ENCODE measurements around the gene COX7A1. TPM values are rescaled to one million over a fixed set of nuclear protein-coding genes. Genes with fewer than 3 reads are reported as not detected.
A peak's percentile ranks its signal among the peaks of the same experiment; 100 is the strongest.
"Not testable (repeated sequence)": the region's sequence is repeated elsewhere in the genome, so short reads cannot be mapped to it uniquely, and the experiment has no call there.

COX7A1 gene
- total RNA-seq, 1 donor from 2014 or later = not detected

DNA sequence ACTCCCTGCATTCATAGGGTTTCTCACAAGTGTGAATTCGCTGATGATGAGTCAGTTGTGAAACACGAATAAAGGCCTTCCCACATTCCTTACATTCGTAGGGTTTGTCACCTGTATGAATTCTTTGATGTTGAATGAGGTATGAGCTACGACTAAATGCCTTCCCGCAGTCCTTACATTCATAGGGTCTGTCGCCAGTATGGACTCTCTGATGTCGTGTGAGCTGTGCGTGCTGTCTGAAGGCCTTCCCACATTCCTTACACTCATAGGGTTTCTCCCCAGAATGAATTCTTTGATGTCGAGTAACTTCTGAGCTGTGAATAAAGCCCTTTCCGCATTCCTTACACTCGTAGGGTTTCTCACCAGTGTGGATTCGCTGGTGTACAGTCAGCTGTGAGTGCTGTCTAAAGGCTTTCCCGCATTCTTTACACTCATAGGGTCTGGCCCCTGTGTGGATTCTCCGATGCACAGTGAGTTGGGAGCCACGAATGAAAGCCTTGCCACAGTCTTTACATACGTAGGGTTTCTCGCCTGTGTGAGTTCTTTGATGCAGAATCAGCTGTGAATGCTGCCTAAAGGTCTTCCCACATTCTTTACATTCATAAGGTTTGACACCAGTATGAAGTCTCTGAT lies 30.5 kb upstream of the COX7A1 start:
- H3K27ac Mint-ChIP-seq = peak overlapping the region; percentile 12
- H3K4me1 Mint-ChIP-seq (ENCODE audit: low read depth) = no peaks in the 10 kb centered on the region
- H3K27me3 Mint-ChIP-seq = no peaks in the 10 kb centered on the region
- H3K4me3 Mint-ChIP-seq (ENCODE audit: low read depth) = no peak overlapping the region
- TF ChIP-seq, protein P1, sequence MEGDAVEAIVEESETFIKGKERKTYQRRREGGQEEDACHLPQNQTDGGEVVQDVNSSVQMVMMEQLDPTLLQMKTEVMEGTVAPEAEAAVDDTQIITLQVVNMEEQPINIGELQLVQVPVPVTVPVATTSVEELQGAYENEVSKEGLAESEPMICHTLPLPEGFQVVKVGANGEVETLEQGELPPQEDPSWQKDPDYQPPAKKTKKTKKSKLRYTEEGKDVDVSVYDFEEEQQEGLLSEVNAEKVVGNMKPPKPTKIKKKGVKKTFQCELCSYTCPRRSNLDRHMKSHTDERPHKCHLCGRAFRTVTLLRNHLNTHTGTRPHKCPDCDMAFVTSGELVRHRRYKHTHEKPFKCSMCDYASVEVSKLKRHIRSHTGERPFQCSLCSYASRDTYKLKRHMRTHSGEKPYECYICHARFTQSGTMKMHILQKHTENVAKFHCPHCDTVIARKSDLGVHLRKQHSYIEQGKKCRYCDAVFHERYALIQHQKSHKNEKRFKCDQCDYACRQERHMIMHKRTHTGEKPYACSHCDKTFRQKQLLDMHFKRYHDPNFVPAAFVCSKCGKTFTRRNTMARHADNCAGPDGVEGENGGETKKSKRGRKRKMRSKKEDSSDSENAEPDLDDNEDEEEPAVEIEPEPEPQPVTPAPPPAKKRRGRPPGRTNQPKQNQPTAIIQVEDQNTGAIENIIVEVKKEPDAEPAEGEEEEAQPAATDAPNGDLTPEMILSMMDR (IDR thresholded peaks at IDR 0.05; ENCODE audit: unreplicated experiment) = no peak
- no peak for DNase-seq (ENCODE audit: low spot score, unreplicated experiment)
- peaks cover 1% of the 10 kb centered on the region for H3K36me3 Mint-ChIP-seq (ENCODE audit: insufficient read depth)
- H3K9me3 Mint-ChIP-seq (ENCODE audit: low read depth) = no peaks in the 10 kb centered on the region

DNA sequence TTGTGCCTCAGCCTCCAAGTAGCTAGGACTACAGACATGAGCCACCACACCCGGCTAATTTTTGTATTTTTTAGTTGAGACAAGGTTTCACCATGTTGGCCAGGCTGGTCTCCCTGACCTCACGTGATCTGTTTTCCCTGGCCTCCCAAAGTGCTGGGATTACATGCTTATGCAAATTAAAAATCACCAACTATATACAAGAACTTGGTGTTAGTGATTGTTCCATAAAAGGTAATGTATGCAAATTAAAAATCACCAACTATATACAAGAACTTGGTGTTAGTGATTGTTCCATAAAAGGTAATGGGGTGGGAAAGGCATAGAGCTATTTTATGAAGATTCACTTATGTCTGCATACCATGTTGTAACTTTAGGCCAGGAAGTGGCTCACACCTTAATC lies 26.8 kb upstream of the COX7A1 start:
- H3K36me3 Mint-ChIP-seq (ENCODE audit: insufficient read depth); H3K4me1 Mint-ChIP-seq (ENCODE audit: low read depth); H3K27ac Mint-ChIP-seq; H3K4me3 Mint-ChIP-seq (ENCODE audit: low read depth); H3K27me3 Mint-ChIP-seq; DNase-seq (ENCODE audit: low spot score, unreplicated experiment); H3K9me3 Mint-ChIP-seq (ENCODE audit: low read depth): not testable (repeated sequence)

DNA sequence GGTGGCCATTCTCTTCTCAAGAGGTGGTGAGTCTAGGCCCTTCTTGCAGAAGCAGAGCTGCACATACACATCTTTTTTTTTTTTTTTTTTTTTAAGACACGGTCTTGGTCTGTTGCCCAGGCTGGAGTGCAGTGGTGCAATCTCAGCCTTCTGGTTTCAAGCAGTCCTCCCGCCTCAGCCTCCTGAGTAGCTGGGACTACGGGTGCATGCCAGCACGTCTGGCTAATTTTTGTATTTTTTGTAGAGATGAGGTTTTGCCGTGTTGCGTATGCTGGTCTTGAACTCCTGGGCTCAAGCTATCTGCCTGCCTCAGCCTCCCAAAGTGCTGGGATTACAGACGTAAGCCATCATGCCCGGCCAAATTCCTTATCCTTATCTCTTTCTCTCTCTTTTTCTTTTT lies 21.6 kb upstream of the COX7A1 start:
- H3K36me3 Mint-ChIP-seq (ENCODE audit: insufficient read depth); H3K27me3 Mint-ChIP-seq; H3K4me1 Mint-ChIP-seq (ENCODE audit: low read depth); H3K9me3 Mint-ChIP-seq (ENCODE audit: low read depth); H3K27ac Mint-ChIP-seq; DNase-seq (ENCODE audit: low spot score, unreplicated experiment); H3K4me3 Mint-ChIP-seq (ENCODE audit: low read depth): not testable (repeated sequence)

DNA sequence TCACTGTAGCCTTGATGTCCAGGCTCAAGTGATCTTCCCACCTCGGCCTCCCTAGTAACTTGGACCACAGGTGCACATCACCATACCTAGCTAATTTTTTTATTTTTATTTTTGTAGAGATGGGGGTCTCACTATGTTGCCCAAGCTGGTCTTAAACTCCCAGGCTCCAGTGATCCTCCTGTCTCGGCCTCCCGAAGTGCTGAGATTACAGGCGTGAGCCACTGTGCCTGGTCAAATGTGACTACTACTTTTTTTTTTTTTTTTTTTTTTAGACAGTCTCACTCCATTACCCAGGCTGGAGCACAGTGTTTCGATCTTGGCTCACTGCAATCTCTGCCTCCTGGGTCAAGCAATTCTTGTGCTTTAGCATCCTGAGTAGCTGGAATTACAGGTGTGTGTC lies 20.6 kb upstream of the COX7A1 start:
- H3K36me3 Mint-ChIP-seq (ENCODE audit: insufficient read depth) = no peaks in the 10 kb centered on the region

DNA sequence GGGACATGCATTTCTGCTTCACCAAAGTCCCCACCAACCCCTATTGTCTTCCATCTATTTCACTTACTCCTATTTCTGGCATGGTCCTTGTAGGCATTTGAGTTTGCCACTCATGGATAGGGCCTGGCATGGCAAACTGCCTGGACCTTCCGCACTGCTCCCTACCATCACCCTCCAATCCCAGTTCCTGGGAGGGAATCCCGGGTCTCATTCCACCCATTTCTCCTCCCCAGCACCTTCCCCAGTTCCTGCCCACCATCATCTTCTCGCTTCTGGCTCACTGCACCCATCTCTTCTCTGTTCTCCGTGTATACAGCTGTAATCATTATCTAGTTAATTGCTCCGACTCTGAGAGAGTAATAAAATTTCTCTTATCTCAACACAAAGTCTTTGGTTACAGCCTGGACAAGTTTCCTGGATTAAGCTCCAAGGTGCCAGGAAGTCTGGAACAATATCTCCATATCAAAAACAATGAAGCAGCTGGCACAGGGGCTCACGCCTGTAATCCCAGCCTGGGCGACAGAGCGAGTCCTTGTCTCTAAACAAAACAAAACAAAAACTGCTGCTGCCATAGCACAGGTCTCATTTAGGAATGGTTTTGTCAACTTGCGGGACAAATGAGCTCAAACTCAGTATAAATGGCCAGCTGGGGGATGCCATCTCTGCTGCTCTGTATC lies 17.0 kb upstream of the COX7A1 start:
- no peak overlapping the region for H3K27ac Mint-ChIP-seq
- H3K27me3 Mint-ChIP-seq = no peaks in the 10 kb centered on the region
- DNase-seq (ENCODE audit: low spot score, unreplicated experiment) = no peak
- TF ChIP-seq, protein P1 (IDR thresholded peaks at IDR 0.05; ENCODE audit: unreplicated experiment) = no peak
- H3K9me3 Mint-ChIP-seq (ENCODE audit: low read depth) = no peaks in the 10 kb centered on the region
- peaks cover 4% of the 10 kb centered on the region for H3K4me1 Mint-ChIP-seq (ENCODE audit: low read depth)
- peaks cover 2% of the 10 kb centered on the region for H3K36me3 Mint-ChIP-seq (ENCODE audit: insufficient read depth)
- no peak overlapping the region for H3K4me3 Mint-ChIP-seq (ENCODE audit: low read depth)

More for the DNA sequence above, 20.6 kb upstream of the COX7A1 start:
- Mint-ChIP-seq H3K27ac (no peak overlapping the region), H3K4me1 (ENCODE audit: low read depth) (peaks cover 4% of the 10 kb centered on the region), H3K9me3 (ENCODE audit: low read depth) (no peaks in the 10 kb centered on the region), H3K4me3 (ENCODE audit: low read depth) (no peak overlapping the region), H3K27me3 (no peaks in the 10 kb centered on the region)
- TF ChIP-seq, protein P1 (IDR thresholded peaks at IDR 0.05; ENCODE audit: unreplicated experiment) = no peak
- DNase-seq (ENCODE audit: low spot score, unreplicated experiment) = no peak

DNA sequence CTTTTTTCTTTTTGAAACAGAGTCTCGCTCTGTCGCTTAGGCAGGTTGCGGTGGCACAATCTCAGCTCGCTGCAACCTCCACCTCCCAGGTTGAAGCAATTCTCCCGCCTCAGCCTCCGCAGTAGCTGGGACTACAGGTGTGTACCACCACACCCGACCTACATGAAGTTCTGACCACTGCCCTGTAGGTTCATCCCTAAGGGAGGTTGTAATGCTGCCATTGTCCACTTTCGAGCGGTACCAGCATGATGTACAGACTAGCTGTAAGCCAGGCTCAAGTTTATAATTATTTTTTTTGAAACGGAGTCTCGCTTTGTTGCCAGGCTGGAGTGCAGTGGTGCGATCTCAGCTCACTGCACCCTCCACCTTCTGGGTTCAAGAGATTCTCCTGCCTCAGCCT lies 11.6 kb upstream of the COX7A1 start:
- DNase-seq (ENCODE audit: low spot score, unreplicated experiment) = no peak
- Mint-ChIP-seq H3K36me3 (ENCODE audit: insufficient read depth) (peaks cover 13% of the 10 kb centered on the region), H3K27ac (no peak overlapping the region), H3K27me3 (peaks cover 4% of the 10 kb centered on the region), H3K9me3 (ENCODE audit: low read depth) (no peaks in the 10 kb centered on the region), H3K4me1 (ENCODE audit: low read depth) (peaks cover 2% of the 10 kb centered on the region), H3K4me3 (ENCODE audit: low read depth) (no peak overlapping the region)
- TF ChIP-seq, protein P1 (IDR thresholded peaks at IDR 0.05; ENCODE audit: unreplicated experiment) = no peak

Measured in progenitor cell of endocrine pancreas (in vitro differentiated cells).